GM21381 (cell line): ENCODE measurements around the gene STAT5A.
"Not testable (repeated sequence)": the region's sequence is repeated elsewhere in the genome, so short reads cannot be mapped to it uniquely, and the experiment has no call there.

Experiments used
- ATAC-seq: cut with Tn5 transposase; IDR thresholded peaks from one replicate; pipeline ENCODE4 v1.9.1; 2021; ENCODE audit warnings: mild to moderate bottlenecking, moderate library complexity; ENCODE audit not compliant: unreplicated experiment

The STAT5A gene

GRCh38 chr17:42359133-42359532 is 70.8 kb downstream of the STAT5A start:
- no peak for ATAC-seq

- not testable (repeated sequence) for ATAC-seq
These were observed 72.1 kb downstream of the STAT5A start for GRCh38 chr17:42360388-42360787.
